Panc1 (cell line): Measurements from ENCODE around the gene SH3TC1. TPM values are rescaled to one million over a fixed set of nuclear protein-coding genes. Genes with fewer than 3 reads are reported as not detected.

ENCODE experiments used
- ATAC-seq: fragments of 200-7000 bp; cut with Tn5 transposase; 2 replicates; pipeline ENCODE4 v1.9.1; 2020; ENCODE audit warnings: mild to moderate bottlenecking, moderate library complexity
- BruUV-seq: library from RNA; stranded (reverse); fragments of 400-500 nt; replicated peaks from 2 replicates; lab custom pipeline; 2021; lab: Mats Ljungman, UMichigan
- CTCF ChIA-PET: fragments of 300-600 bp; sonication (Branson Sonifier 250); formaldehyde crosslinking; loops from one replicate; lab custom pipeline; 2022; ENCODE audit warnings: antibody characterized with exemption; lab: Charles Lee
- POLR2A ChIA-PET: fragments of 300-600 bp; sonication (Branson Sonifier 250); formaldehyde crosslinking; loops from one replicate; lab custom pipeline; 2022; ENCODE audit warnings: antibody characterized with exemption; lab: Charles Lee
- DNase-seq: peaks from one replicate; pipeline ENCODE4 v3.0.0-alpha.2; 2010; ENCODE audit warnings: low read depth, low spot score
- H3K27ac ChIP-seq: 2 replicates; pipeline ENCODE4 v1.5.1; 2011; ENCODE audit warnings: mild to moderate bottlenecking, low read length, inconsistent platforms
- H3K27me3 ChIP-seq: fragments of 200-500 bp; sonication (Bioruptor generic); 2 replicates; pipeline ENCODE4 v1.6.0; 2014; ENCODE audit warnings: low read length, inconsistent platforms; ENCODE audit not compliant: control insufficient read depth, insufficient read depth
- H3K36me3 ChIP-seq: fragments of 200-500 bp; sonication (Bioruptor generic); 2 replicates; pipeline ENCODE4 v1.5.1; 2014; ENCODE audit warnings: inconsistent platforms, mild to moderate bottlenecking, low read length, moderate library complexity; ENCODE audit not compliant: control insufficient read depth, insufficient read depth
- H3K4me1 ChIP-seq: 2 replicates; pipeline ENCODE4 v1.5.1; 2011; ENCODE audit warnings: inconsistent platforms, mild to moderate bottlenecking, low read length, moderate library complexity; ENCODE audit not compliant: control insufficient read depth, insufficient read depth
- H3K4me3 ChIP-seq, 2 experiments: 2 replicates each; pipeline ENCODE4 v1.5.1; 2011 to 2012; ENCODE audit warnings: low read depth in 2 of 2, low read length in 2 of 2, mild to moderate bottlenecking in 2 of 2, inconsistent platforms in 1 of 2, moderate library complexity in 1 of 2
- H3K9me3 ChIP-seq: fragments of 200-500 bp; sonication (Bioruptor generic); 2 replicates; pipeline ENCODE4 v1.5.1; 2014; ENCODE audit warnings: low read depth, mild to moderate bottlenecking, inconsistent platforms, low read length, moderate library complexity; ENCODE audit not compliant: control insufficient read depth, insufficient read depth
- CTCF ChIP-seq: fragments of 450-650 bp; IDR thresholded peaks from 2 replicates; pipeline ENCODE4 v1.5.1; 2017; ENCODE audit warnings: mild to moderate bottlenecking
- POLR2AphosphoS5 ChIP-seq: IDR thresholded peaks from 2 replicates; pipeline ENCODE4 v1.6.1; 2012; ENCODE audit warnings: mild to moderate bottlenecking, low read depth, low read length, moderate library complexity
- REST ChIP-seq, 2 experiments: IDR thresholded peaks; 2 replicates each; pipeline ENCODE4 v1.6.1; 2011 to 2012; ENCODE audit warnings: low read depth in 2 of 2, control low read depth in 1 of 2, low read length in 1 of 2, mild to moderate bottlenecking in 1 of 2, moderate library complexity in 1 of 2; ENCODE audit not compliant: insufficient read depth in 1 of 2
- SIN3A ChIP-seq: IDR thresholded peaks from 2 replicates; pipeline ENCODE4 v1.6.1; 2012; ENCODE audit warnings: low read depth, mild to moderate bottlenecking, low read length, moderate library complexity, borderline replicate concordance; ENCODE audit not compliant: insufficient read depth
- TCF7L2 ChIP-seq: IDR thresholded peaks from 2 replicates; pipeline ENCODE4 v1.6.1; 2011; ENCODE audit warnings: mild to moderate bottlenecking, low read depth, low read length, inconsistent platforms
- in situ Hi-C: cut with HindIII; loops from 2 replicates; pipeline ENCODE4 v1.10.0; 2016; ENCODE audit warnings: low sequenced_read_pairs, low pct_unique_long_range_greater_than_20kb
- intact Hi-C: fragments of 100-400 bp; cut with micrococcal nuclease; formaldehyde crosslinking; loops from one replicate; pipeline ENCODE4 v1.10.0; 2022; ENCODE audit not compliant: unreplicated experiment
- total RNA-seq: library from RNA; stranded (reverse); gene quantifications from one replicate; pipeline ENCODE4 v1.2.1, GENCODE V29; 2021; ENCODE audit not compliant: unreplicated experiment

Gene SH3TC1
- total RNA-seq, 1 experiment from 2014 or later, result 4.5 TPM

- Histone ChIP-seq H3K27me3 (no peaks in the 10 kb centered on the region), H3K4me1 (no peaks in the 10 kb centered on the region; the same call in 1 of the 2 replicates), H3K9me3 (no peaks in the 10 kb centered on the region), H3K36me3 (no peaks in the 10 kb centered on the region), H3K27ac (no peak overlapping the region), H3K4me3 (no peak overlapping the region)
- DNase-seq (no peak), ATAC-seq (no peak)
- CTCF ChIA-PET, result no interaction called here
- TF ChIP-seq REST (IDR thresholded peaks at IDR 0.05; ENCODE audit: insufficient read depth in 1 of 2, low read depth in 2 of 2, low read length in 1 of 2) (no peak), SIN3A (no peak), CTCF (no peak), POLR2AphosphoS5 (no peak), TCF7L2 (no peak)
- BruUV-seq, result no TSS peak
- intact Hi-C loops (no loop called here), in situ Hi-C loops (no loop called here)
- POLR2A ChIA-PET, result no interaction called here
These were observed 40.1 kb downstream of the SH3TC1 start for GRCh38 chr4:8239226-8239625.

- TF ChIP-seq POLR2AphosphoS5 (no peak), REST (IDR thresholded peaks at IDR 0.05; ENCODE audit: insufficient read depth in 1 of 2, low read depth in 2 of 2, low read length in 1 of 2) (no peak), CTCF (no peak), SIN3A (no peak), TCF7L2 (no peak)
- H3K27ac ChIP-seq, result no peak overlapping the region
- H3K4me3 ChIP-seq, result no peak overlapping the region
- H3K4me1 ChIP-seq, result no peaks in the 10 kb centered on the region; the same call in 1 of the 2 replicates
- DNase-seq (no peak), ATAC-seq (no peak)
- CTCF ChIA-PET, result no interaction called here
- H3K36me3 ChIP-seq, result no peaks in the 10 kb centered on the region
- no peaks in the 10 kb centered on the region for H3K9me3 ChIP-seq
- no TSS peak for BruUV-seq
- POLR2A ChIA-PET, result no interaction called here
- intact Hi-C loops (no loop called here), in situ Hi-C loops (no loop called here)
- H3K27me3 ChIP-seq, result no peaks in the 10 kb centered on the region
These were observed 40.6 kb downstream of the SH3TC1 start for GRCh38 chr4:8239661-8240060.
